NCI-H2196 treated with DMSO at 0.1 percent for 48 hours (cell line): Measurements from ENCODE around the gene CACNA2D3.

Experiments
- DNase-seq: peaks from one replicate; lab custom pipeline; 2025; ENCODE audit not compliant: unreplicated experiment; lab: John Stamatoyannopoulos, UW

The CACNA2D3 gene

DNA sequence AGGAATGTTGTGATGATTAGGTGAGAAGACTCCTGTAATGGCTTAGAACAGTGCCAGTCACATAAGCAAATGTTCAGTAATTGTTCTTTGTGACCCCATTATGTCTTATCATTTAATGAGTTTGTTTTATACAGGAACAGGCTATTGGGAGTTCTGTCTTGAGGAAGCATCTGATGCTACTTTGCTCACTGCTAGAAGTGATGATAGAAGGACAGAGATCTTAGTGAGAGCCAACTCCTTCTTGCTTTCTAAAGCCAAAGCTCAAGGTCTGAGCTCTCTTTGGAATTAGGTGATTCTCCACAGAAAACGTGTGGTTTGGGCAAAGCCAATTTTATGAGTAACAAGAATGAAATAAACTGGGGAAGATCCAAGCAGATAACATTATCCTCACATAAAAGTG, 590.7 kb downstream of the CACNA2D3 start:
- DNase-seq = no peak

DNA sequence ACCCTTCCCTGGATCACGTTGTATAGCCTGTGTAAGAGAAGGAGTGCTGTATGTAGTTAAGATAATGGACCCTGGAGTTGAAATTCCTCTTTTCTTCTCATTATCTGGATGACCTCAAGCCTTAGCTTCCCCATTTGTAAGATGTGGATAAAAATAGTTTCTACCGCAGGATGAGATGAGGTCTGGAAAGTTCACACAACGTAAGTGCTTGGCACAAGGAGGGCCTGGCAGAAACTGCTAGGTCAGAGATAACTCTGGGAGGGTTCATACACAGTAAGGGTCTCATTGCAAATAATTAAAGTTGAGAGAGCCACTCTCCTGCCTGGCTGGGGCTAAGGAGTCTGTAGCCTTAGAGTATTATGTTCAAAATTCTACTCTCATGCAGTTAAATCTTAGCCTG, 591.1 kb downstream of the CACNA2D3 start:
- no peak for DNase-seq

DNA sequence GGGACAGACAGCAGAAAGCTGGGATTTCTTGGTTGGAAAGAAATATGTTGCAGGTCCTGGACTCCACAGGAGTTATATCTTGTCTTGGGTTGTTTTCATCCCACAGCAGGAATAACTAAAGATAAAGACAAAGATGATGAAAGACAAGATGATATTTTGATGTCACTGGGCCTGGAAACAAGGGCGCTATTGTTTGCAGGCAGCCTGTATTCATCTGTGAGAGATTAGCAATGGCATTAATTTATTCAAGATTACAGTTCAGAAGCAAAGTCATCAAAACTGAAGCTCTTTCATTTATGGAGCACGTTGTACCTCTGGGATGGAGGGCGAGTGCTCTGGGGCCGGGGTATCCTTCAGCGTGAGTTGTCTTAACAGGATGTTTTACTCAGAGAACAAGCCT, 591.7 kb downstream of the CACNA2D3 start:
- no peak for DNase-seq

DNA sequence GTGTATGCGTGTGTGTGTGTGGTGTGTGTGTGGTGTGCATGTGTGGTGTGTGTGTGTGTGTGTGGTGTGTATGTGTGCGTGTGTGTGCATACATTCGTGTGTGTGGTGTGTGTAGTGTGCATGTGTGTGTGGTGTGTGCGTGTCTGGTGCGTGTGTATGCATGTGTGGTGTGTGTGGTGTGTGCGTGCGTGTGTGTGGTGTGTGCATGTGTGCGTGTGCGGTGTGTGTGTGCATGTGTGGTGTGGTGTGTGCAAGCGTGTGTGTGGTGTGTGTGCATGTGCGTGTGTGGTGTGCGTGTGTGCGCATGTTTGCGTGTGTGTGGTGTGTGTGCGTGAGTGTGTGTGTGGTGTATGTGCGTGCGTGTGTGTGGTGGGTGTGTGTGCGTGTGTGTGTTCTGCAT, 595.2 kb downstream of the CACNA2D3 start:
- DNase-seq = no peak

DNA sequence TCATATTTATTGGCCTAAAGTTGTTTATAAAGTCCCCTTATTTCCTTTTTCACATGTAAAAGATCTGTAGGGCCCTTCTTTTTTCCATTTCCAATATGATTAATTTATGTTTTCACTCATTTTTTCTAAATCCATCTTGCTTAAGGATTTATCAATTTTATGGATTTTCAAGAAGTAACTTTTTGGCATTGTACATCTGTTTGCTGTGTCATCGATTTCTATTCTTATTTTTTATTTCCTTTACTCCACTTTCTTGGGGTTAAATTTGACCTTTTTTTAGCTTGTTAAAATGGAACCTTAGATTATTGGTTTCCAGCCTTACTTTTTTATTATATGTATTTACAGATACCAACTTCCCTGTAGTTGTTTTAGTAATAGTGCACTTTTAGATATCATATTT, 597.6 kb downstream of the CACNA2D3 start:
- no peak for DNase-seq

GRCh38 chr3:54720604-54721003, 598.3 kb downstream of the CACNA2D3 start:
- DNase-seq = no peak

- DNase-seq = no peak
Observed at GRCh38 chr3:54731732-54732445, 609.5 kb downstream of the CACNA2D3 start.

DNA sequence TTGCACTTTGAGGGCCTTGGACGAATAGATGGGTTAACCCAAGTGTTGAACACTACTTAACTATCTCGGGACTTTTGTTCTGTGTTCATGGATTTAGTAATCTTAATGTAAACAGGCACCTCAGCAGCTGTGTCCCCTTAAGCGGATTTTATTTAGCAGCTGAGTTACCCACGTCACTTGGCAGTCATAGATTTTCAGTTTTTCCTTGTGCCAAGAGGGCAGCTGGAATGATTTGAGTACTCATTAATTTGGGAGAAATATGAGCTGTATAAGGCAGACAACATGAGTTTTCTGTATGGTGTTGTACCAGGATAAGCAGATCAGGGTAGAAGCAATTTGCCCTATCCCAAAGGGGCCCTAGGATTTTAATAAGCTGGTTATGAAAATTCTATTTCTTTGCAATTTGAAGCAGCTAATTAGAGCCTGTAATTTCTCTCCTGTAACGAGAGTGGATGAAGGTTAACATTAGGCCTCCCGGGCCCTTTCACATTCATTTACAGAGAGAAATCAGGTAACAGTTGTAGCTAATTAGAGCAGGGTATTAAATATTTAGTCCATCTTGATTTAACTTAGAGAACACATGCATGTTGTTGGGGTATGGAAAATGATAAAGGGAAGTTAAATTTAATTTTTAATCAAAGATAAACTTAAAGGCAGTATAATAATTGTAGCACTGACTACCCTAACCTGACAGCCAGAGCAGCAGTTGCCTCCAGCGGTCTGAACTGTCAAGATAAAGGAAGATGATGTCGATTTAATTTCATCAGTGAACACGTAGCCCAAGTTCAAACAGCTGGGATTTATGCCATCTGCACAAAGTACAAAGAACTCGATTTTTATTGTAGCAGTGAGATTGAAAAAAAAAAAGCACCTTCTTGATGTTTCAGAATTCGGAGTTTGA, 611.0 kb downstream of the CACNA2D3 start:
- DNase-seq = no peak

DNA sequence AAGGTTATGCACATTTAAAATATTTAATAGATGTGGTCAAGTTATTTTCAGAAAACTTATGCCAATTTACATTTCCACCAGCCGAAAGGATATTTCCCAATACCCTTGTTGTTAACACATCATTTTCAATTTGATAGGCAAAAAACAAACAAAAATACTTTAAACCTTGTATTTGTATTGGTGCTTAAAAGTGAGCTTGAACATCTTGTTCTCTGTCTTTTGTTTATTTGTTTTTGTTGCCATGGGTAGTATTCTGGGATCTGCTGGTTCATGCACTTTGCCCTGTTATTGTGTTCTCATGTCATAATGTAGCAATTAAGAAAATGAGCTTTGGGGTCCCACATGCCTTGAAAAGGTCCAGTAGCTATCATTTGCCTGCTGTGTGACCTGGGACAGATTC, 614.1 kb downstream of the CACNA2D3 start:
- DNase-seq = no peak

GRCh38 chr3:54743755-54744154, 621.4 kb downstream of the CACNA2D3 start:
- DNase-seq = no peak

- no peak for DNase-seq
Observed at GRCh38 chr3:54744291-54744690, 621.9 kb downstream of the CACNA2D3 start.

- DNase-seq = no peak
Observed at GRCh38 chr3:54745843-54746242, 623.5 kb downstream of the CACNA2D3 start.

DNA sequence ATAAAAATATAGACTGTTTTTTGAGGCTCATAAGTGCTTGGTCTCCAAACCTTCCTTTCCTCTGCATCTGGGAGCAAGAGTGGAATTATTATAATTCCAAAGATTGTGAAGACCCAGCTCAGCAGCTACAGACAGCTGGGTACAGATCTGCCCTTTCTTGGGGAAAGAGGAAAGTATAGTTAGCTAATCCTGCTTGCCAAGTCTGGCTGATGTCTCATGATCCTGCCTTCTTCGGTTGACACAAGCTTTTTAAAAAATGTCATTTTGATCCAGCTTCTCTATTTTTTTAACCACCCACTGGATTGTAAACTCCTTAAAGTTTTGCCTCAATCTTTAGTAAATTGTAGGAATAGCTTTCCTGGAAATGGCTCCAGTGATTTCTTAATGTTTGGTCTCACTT, 624.4 kb downstream of the CACNA2D3 start:
- DNase-seq = no peak

DNA sequence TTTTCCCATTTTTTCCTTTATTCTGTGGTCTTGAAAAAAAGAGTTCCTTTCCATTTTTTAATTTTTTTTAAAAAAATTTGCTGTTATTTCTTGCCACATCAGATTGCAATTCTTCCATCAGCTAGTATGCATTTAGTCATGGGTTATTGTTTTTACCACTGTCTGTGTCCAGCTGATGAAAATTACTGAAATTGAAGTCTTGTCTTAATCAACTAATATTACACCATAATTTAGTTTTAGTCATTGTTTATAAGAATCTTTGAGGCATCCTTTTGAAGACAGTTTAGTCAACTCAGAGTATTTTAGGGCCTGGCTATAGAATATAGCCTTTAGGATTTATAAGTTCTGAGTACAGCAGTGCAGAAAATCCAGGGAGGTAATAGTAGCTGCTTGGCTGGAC, 633.4 kb downstream of the CACNA2D3 start:
- DNase-seq = no peak

- no peak for DNase-seq
Observed at GRCh38 chr3:54756330-54756731, 634.0 kb downstream of the CACNA2D3 start.

- DNase-seq = no peak
Observed at GRCh38 chr3:54758461-54758860, 636.1 kb downstream of the CACNA2D3 start.

DNA sequence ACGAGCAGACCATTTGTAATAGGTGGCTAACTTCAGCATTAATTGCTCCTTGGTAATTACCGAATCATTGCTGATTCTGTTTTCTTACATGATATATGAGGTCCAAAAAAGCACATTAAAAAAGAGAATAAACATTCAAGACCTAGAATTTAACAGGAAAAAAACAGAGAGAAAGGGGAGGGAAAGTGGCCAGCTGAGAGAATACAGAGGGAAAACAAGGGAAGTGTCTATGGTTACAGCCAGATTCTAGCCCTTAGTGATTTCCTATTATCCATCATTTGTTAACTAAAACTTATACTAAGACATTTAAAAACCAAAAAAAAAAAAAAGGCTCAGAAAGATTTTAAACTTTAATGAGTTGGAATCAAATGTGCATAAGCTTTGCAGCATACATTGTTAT, 636.8 kb downstream of the CACNA2D3 start:
- DNase-seq = no peak

DNA sequence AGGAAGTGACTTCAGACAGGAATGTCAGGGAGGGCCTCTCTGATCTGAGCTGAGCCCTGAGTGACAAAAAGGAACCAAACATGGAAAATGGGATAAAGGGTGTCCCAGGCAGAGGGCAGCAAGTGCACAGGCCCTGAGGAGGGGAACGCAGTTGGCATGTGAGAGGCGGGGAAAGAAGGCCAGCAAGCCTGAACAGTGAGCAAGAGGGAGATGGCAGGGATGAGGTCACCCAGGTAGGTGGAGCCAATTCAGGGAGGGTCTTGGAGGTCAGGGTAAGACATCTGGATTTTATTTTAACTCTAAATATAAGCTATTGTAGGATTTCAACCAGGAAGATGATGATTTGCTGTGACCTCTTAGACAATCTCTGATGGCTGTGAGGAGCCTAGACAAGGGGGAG, 637.8 kb downstream of the CACNA2D3 start:
- no peak for DNase-seq

DNA sequence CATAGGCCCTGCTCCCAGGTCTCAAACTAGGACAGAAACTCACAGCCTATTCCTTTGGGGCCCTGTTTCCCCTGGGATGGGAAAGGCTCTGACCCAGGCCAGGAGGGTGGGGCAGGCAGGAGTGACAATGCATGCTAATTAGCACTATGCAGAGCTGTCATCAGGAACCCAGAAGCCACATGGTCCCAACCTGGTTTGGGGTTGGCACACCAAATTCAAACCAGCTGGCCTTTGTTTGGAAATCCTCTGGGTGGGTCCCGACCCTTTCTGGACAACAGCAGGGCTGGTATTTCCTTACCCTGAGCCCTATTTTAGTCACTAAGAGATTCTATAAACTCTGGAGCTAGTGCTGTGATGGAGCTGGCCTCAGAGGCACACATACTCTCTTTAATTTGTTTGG, 639.3 kb downstream of the CACNA2D3 start:
- no peak for DNase-seq

- no peak for DNase-seq
Observed at GRCh38 chr3:54764911-54765310, 642.6 kb downstream of the CACNA2D3 start.

GRCh38 chr3:54771050-54771449, 648.7 kb downstream of the CACNA2D3 start:
- DNase-seq = no peak

DNA sequence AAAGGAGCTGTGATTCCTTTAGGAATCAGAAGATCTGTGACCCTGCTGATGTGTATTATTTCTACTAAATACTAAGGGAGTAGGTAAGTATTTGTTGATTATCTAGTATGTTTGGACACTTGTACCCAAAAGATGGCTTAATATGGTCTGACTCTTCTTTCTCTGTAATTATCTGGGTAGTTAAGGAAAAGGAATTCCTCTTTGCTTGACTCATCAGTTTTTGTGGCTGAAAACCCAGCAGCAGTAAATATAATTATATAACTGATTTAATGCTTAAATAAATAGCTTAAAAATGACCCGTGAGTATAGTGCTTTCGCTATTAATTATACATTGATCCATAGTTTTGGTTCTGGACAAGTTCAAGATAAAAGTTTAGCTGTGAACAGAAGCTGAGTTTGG, 649.7 kb downstream of the CACNA2D3 start:
- DNase-seq = no peak
